Measurements from ENCODE around the gene ITGBL1. TPM values are rescaled to one million over a fixed set of nuclear protein-coding genes. Genes with fewer than 3 reads are reported as not detected.

The ITGBL1 gene
- total RNA-seq, 4 donors from 2014 or later: 0.61 to 6.7 (median 5.0) TPM

DNA sequence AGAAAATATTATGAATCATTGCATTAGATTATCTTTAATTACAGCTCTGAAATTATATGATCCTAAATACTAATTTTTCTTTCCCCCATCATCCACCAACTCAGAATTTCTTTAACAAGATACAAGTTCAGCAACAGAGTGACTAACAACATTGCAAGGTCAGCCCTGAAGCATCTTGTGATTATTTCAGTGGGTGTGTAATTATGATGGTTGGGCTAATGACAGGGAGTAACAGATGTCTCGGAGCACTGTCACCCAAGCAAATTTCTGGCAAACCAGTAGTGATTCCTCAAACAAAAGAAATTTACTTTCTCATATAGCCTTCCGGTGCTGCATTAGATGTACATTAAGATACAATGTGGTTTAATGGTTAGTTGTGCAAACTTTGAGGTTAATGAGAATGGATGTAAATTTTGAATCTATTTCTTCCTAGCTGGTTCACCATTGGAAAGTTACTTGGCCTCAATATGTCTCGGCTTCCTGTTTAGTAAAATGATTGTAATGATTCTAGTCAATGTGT, 238.9 kb downstream of the ITGBL1 start:
- TF ChIP-seq, protein P1, sequence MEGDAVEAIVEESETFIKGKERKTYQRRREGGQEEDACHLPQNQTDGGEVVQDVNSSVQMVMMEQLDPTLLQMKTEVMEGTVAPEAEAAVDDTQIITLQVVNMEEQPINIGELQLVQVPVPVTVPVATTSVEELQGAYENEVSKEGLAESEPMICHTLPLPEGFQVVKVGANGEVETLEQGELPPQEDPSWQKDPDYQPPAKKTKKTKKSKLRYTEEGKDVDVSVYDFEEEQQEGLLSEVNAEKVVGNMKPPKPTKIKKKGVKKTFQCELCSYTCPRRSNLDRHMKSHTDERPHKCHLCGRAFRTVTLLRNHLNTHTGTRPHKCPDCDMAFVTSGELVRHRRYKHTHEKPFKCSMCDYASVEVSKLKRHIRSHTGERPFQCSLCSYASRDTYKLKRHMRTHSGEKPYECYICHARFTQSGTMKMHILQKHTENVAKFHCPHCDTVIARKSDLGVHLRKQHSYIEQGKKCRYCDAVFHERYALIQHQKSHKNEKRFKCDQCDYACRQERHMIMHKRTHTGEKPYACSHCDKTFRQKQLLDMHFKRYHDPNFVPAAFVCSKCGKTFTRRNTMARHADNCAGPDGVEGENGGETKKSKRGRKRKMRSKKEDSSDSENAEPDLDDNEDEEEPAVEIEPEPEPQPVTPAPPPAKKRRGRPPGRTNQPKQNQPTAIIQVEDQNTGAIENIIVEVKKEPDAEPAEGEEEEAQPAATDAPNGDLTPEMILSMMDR (IDR thresholded peaks at IDR 0.05 in 4 of 5, conservative IDR thresholded peaks at IDR 0.05 in 1 of 5): no peak
- no peak for TF ChIP-seq POLR2A (IDR thresholded peaks at IDR 0.05)
- DNase-seq (no peak), ATAC-seq (no peak)
- H3K27ac ChIP-seq: no peak overlapping the region
- no peaks in the 10 kb centered on the region for H3K4me1 ChIP-seq
- H3K9me3 ChIP-seq: no peaks in the 10 kb centered on the region
- H3K4me3 ChIP-seq: no peak overlapping the region
- intact Hi-C loops (cut with DNase I; ENCODE audit: low total_unique reads): loop anchor here (10.0 kb wide), 1 partner anchor 167 kb away; no protein-coding TSS in a partner anchor
- in situ Hi-C loops (cut with MboI; ENCODE audit: low sequenced_read_pairs in 4 of 4): no loop called here
- H3K36me3 ChIP-seq: no peaks in the 10 kb centered on the region
- H3K27me3 ChIP-seq: no peaks in the 10 kb centered on the region

DNA sequence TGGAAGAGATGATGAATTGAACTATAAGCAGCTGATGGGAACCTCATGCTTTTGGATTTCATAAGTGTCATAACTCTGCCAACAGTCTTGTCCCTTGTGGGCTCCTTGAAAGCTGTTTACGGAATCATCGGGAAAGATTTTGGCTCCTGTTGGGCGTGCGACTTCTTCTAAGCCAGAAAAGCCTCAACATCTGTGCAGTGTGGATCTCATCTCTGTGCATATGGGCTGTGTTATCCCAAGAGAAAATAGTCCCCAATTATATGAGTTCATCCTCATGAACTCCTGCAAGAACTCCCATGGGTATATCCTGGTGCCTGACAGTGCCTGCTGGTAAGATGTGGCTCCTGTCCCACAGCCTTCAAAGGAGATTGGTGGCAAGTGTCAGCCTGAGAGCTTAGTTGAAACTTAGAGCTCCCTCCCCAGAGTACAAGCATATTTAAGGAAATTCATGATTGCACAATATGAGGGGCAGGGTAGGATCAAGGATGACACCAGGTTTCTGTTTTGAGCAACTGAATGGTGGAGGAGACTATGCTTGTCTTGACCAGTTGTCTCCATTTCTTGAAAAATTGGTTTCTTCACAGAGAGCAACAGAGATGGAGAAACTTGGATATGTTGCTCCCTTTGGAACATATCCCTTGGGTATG, 243.5 kb downstream of the ITGBL1 start:
- in situ Hi-C loops (cut with MboI; ENCODE audit: low sequenced_read_pairs in 4 of 4): no loop called here
- peak; percentile 53 to 77 for ATAC-seq
- intact Hi-C loops (cut with DNase I; ENCODE audit: low total_unique reads): loop anchor here (10.0 kb wide), 1 partner anchor 171 kb away; no protein-coding TSS in a partner anchor

DNA sequence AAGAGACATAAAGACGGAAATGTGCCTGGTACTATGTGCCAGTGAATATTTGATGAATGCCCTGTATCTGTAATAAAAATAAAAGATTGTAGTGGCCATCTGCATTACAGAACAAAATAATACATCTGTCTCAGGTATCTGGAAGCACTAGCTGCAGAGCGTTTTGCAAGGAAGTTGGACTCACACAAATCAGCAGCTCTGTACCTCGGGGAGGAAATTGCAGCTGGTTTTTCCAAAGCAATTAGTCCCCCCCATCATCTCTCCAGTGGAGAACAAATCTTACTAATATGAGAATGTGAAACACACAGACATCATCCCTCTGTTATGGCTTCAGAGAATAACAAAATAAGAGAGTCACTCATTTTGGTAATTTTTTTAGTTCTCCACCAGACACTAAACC, 245.3 kb downstream of the ITGBL1 start:
- in situ Hi-C loops (cut with MboI; ENCODE audit: low sequenced_read_pairs in 4 of 4) (no loop called here), intact Hi-C loops (cut with DNase I; ENCODE audit: low total_unique reads) (loop anchor here (10.0 kb wide), 1 partner anchor 173 kb away; no protein-coding TSS in a partner anchor)
- no peak overlapping the region for H3K4me3 ChIP-seq
- H3K27me3 ChIP-seq: no peaks in the 10 kb centered on the region
- DNase-seq: peak in 1 of 2 donors; percentile 16
- no peaks in the 10 kb centered on the region for H3K4me1 ChIP-seq
- H3K36me3 ChIP-seq: no peaks in the 10 kb centered on the region
- peak in 1 of 2 donors; percentile 23 for ATAC-seq
- TF ChIP-seq, protein P1 (IDR thresholded peaks at IDR 0.05 in 4 of 5, conservative IDR thresholded peaks at IDR 0.05 in 1 of 5): no peak
- no peak for TF ChIP-seq POLR2A (IDR thresholded peaks at IDR 0.05)
- peak overlapping the region in 2 of 4 donors; percentile 17 to 23 for H3K27ac ChIP-seq
- no peaks in the 10 kb centered on the region for H3K9me3 ChIP-seq

More for the DNA sequence above, 243.5 kb downstream of the ITGBL1 start:
- peak; percentile 25 to 59 for DNase-seq
- H3K27me3 ChIP-seq: no peaks in the 10 kb centered on the region
- H3K9me3 ChIP-seq: no peaks in the 10 kb centered on the region
- no peaks in the 10 kb centered on the region for H3K36me3 ChIP-seq
- H3K4me1 ChIP-seq: no peaks in the 10 kb centered on the region
- H3K4me3 ChIP-seq: no peak overlapping the region
- peak overlapping the region in 3 of 4 donors; percentile 46 to 57 (median 50) for H3K27ac ChIP-seq
- TF ChIP-seq POLR2A (IDR thresholded peaks at IDR 0.05): no peak
- TF ChIP-seq, protein P1 (IDR thresholded peaks at IDR 0.05 in 4 of 5, conservative IDR thresholded peaks at IDR 0.05 in 1 of 5): no peak

DNA sequence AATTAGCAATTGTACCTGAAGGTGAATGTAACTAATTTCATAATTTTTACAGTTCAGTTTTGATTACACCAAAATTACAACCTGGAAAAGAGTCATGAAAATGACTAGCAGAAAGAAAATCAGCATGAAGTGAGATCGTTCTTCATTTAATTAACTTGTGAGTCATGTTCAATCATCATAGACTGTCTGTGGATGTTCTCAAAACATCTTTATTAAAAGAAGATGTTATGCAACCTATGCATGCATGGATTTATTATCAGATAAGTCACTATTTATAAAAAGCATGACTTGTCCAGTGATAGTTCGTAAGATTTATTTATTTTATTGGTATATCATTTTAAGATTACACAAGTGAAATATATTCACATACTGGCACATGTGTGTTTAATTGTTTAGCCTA, 245.9 kb downstream of the ITGBL1 start:
- in situ Hi-C loops (cut with MboI; ENCODE audit: low sequenced_read_pairs in 4 of 4): no loop called here
- Histone ChIP-seq H3K36me3 (no peaks in the 10 kb centered on the region), H3K4me3 (no peak overlapping the region), H3K9me3 (no peaks in the 10 kb centered on the region), H3K27me3 (no peaks in the 10 kb centered on the region), H3K4me1 (no peaks in the 10 kb centered on the region), H3K27ac (peak overlapping the region; percentile 6 to 47 (median 28))
- TF ChIP-seq, protein P1 (IDR thresholded peaks at IDR 0.05 in 4 of 5, conservative IDR thresholded peaks at IDR 0.05 in 1 of 5): no peak
- no peak for TF ChIP-seq POLR2A (IDR thresholded peaks at IDR 0.05)
- intact Hi-C loops (cut with DNase I; ENCODE audit: low total_unique reads): loop anchor here (10.0 kb wide), 1 partner anchor 174 kb away; no protein-coding TSS in a partner anchor
- DNase-seq: no peak
- no peak for ATAC-seq
